Measurements from ENCODE around the gene HOPX. TPM values are rescaled to one million over a fixed set of nuclear protein-coding genes. Genes with fewer than 3 reads are reported as not detected.

Gene HOPX
- total RNA-seq, 1 donor from 2014 or later, result 64.8 TPM

Other genes starting within 250 kb of the HOPX start
- gene PPAT, start 245.7 kb downstream of the HOPX start, total RNA-seq, result 5.1 TPM
- gene PAICS, start 245.0 kb downstream of the HOPX start, total RNA-seq, result 20.0 TPM
- gene SRP72, start 213.7 kb downstream of the HOPX start, total RNA-seq, result 40.2 TPM
- gene ARL9, start 175.5 kb downstream of the HOPX start, total RNA-seq, result not detected
- gene SPINK2, start 140.4 kb upstream of the HOPX start, total RNA-seq, result 0.74 TPM
- gene REST, start 226.6 kb upstream of the HOPX start, total RNA-seq, result 24.2 TPM

Measured in left ventricle myocardium superior (tissue), 1 donor.